H9 (cell line): ENCODE results near the gene CDKN3. TPM values are rescaled to one million over a fixed set of nuclear protein-coding genes. Genes with fewer than 3 reads are reported as not detected.

Source experiments
- DNase-seq: peaks from one replicate; pipeline ENCODE4 v3.0.0-alpha.2; 2017
- H2AFZ ChIP-seq: one replicate; pipeline ENCODE4 v1.6.1; 2013; ENCODE audit warnings: mild to moderate bottlenecking, low read length, control low read depth, moderate library complexity
- H2AK5ac ChIP-seq: 2 replicates; pipeline ENCODE4 v1.6.1; 2013; ENCODE audit warnings: low read length, control low read depth, mixed read lengths; ENCODE audit not compliant: insufficient read length
- H2BK120ac ChIP-seq: one replicate; pipeline ENCODE4 v1.6.1; 2013; ENCODE audit warnings: low read depth, mild to moderate bottlenecking, low read length, control low read depth, inconsistent platforms; ENCODE audit not compliant: poor library complexity, severe bottlenecking
- H2BK12ac ChIP-seq: 2 replicates; pipeline ENCODE4 v1.6.1; 2013; ENCODE audit warnings: low read length, control low read depth, mixed read lengths, low read depth; ENCODE audit not compliant: insufficient read length
- H2BK15ac ChIP-seq: 2 replicates; pipeline ENCODE4 v1.6.1; 2013; ENCODE audit warnings: low read depth, low read length, control low read depth
- H2BK20ac ChIP-seq: one replicate; pipeline ENCODE4 v1.6.1; 2013; ENCODE audit warnings: low read depth, mild to moderate bottlenecking, low read length, control low read depth, inconsistent platforms; ENCODE audit not compliant: poor library complexity, severe bottlenecking
- H2BK5ac ChIP-seq: 2 replicates; pipeline ENCODE4 v1.6.1; 2013; ENCODE audit warnings: low read length, control low read depth, mixed read lengths; ENCODE audit not compliant: insufficient read length
- H3K14ac ChIP-seq: 2 replicates; pipeline ENCODE4 v1.6.1; 2013; ENCODE audit warnings: low read length, control low read depth; ENCODE audit not compliant: insufficient read depth
- H3K18ac ChIP-seq: 2 replicates; pipeline ENCODE4 v1.6.1; 2013; ENCODE audit warnings: low read depth, mild to moderate bottlenecking, mixed read lengths, low read length, control low read depth; ENCODE audit not compliant: insufficient read length
- H3K23ac ChIP-seq: 2 replicates; pipeline ENCODE4 v1.6.1; 2013; ENCODE audit warnings: low read length, control low read depth, mixed read lengths, low read depth; ENCODE audit not compliant: insufficient read length
- H3K23me2 ChIP-seq: 2 replicates; pipeline ENCODE4 v1.6.1; 2013; ENCODE audit warnings: low read depth, mild to moderate bottlenecking, mixed read lengths, low read length, control low read depth; ENCODE audit not compliant: insufficient read length, poor library complexity, severe bottlenecking
- H3K27ac ChIP-seq: 2 replicates; pipeline ENCODE4 v1.5.1; 2013; ENCODE audit warnings: low read length, control low read depth, mixed read lengths, low read depth; ENCODE audit not compliant: insufficient read length
- H3K27me3 ChIP-seq: 2 replicates; pipeline ENCODE4 v1.6.1; 2013; ENCODE audit warnings: low read length, control low read depth, inconsistent platforms; ENCODE audit not compliant: insufficient read depth
- H3K4ac ChIP-seq: 2 replicates; pipeline ENCODE4 v1.6.1; 2013; ENCODE audit warnings: low read depth, mild to moderate bottlenecking, control low read depth, inconsistent platforms, low read length, moderate library complexity
- H3K4me1 ChIP-seq: 2 replicates; pipeline ENCODE4 v1.6.1; 2013; ENCODE audit warnings: low read length, control low read depth, inconsistent platforms; ENCODE audit not compliant: insufficient read depth
- H3K4me2 ChIP-seq: 2 replicates; pipeline ENCODE4 v1.6.1; 2013; ENCODE audit warnings: low read length, control low read depth, mixed read lengths; ENCODE audit not compliant: insufficient read length, insufficient read depth
- H3K56ac ChIP-seq: 2 replicates; pipeline ENCODE4 v1.6.1; 2013; ENCODE audit warnings: low read depth, mild to moderate bottlenecking, mixed read lengths, low read length, control low read depth; ENCODE audit not compliant: insufficient read length
- H3K79me1 ChIP-seq: 2 replicates; pipeline ENCODE4 v1.6.1; 2013; ENCODE audit warnings: low read depth, mild to moderate bottlenecking, moderate library complexity, low read length, control low read depth, inconsistent platforms; ENCODE audit not compliant: insufficient read depth, poor library complexity, severe bottlenecking
- H3K79me2 ChIP-seq: 2 replicates; pipeline ENCODE4 v1.6.1; 2013; ENCODE audit warnings: low read length, control low read depth, inconsistent platforms; ENCODE audit not compliant: insufficient read depth
- H3K9ac ChIP-seq: 2 replicates; pipeline ENCODE4 v1.6.1; 2013; ENCODE audit warnings: low read length, control low read depth, mixed read lengths; ENCODE audit not compliant: insufficient read length; ENCODE audit errors: extremely low read depth
- H3K9me3 ChIP-seq: one replicate; pipeline ENCODE4 v1.6.1; 2013; ENCODE audit warnings: low read depth, low read length, inconsistent platforms; ENCODE audit not compliant: control insufficient read depth
- H3T11ph ChIP-seq: one replicate; pipeline ENCODE4 v1.6.1; 2013; ENCODE audit warnings: mild to moderate bottlenecking, low read length, control low read depth, inconsistent platforms
- H4K20me1 ChIP-seq: one replicate; pipeline ENCODE4 v1.6.1; 2013; ENCODE audit not compliant: control insufficient read depth, insufficient read length, insufficient read depth
- H4K5ac ChIP-seq: 2 replicates; pipeline ENCODE4 v1.6.1; 2013; ENCODE audit warnings: low read depth, mild to moderate bottlenecking, mixed read lengths, low read length, control low read depth; ENCODE audit not compliant: insufficient read length
- H4K8ac ChIP-seq: replicated peaks from 2 replicates; pipeline ENCODE4 v1.6.1; 2013; ENCODE audit warnings: low read length, control low read depth, mixed read lengths, low read depth; ENCODE audit not compliant: insufficient read length
- H4K91ac ChIP-seq: 2 replicates; pipeline ENCODE4 v1.6.1; 2013; ENCODE audit warnings: low read depth, mild to moderate bottlenecking, moderate library complexity, mixed read lengths, low read length, control low read depth; ENCODE audit not compliant: insufficient read length
- H3K27ac Mint-ChIP-seq, 3 experiments: 2 replicates in 2 of 3; 3 replicates in 1 of 3; pipeline ENCODE4 v1.8.0; 2020 to 2021; ENCODE audit warnings: mixed read lengths in 3 of 3, mild to moderate bottlenecking in 1 of 3, moderate library complexity in 1 of 3
- H3K27me3 Mint-ChIP-seq: 2 replicates; pipeline ENCODE4 v1.8.0; 2021; ENCODE audit warnings: low read depth, mild to moderate bottlenecking, moderate library complexity, mixed read lengths
- H3K36me3 Mint-ChIP-seq, 3 experiments: 2 replicates in 2 of 3; 3 replicates in 1 of 3; pipeline ENCODE4 v1.8.0; 2020 to 2021; ENCODE audit warnings: low read depth in 3 of 3, mixed read lengths in 3 of 3; ENCODE audit not compliant: insufficient read depth in 1 of 3
- H3K4me1 Mint-ChIP-seq, 2 experiments: 2 replicates each; pipeline ENCODE4 v1.8.0; 2020; ENCODE audit warnings: mixed read lengths in 2 of 2
- H3K4me3 Mint-ChIP-seq, 2 experiments: 2 replicates in 1 of 2; 3 replicates in 1 of 2; pipeline ENCODE4 v1.8.0; 2020 to 2021; ENCODE audit warnings: mild to moderate bottlenecking in 2 of 2, mixed read lengths in 2 of 2, moderate library complexity in 1 of 2
- H3K9me3 Mint-ChIP-seq, 2 experiments: 2 replicates in 1 of 2; 3 replicates in 1 of 2; pipeline ENCODE4 v1.8.0; 2020; ENCODE audit warnings: mild to moderate bottlenecking in 2 of 2, mixed read lengths in 2 of 2, moderate library complexity in 1 of 2
- WGBS: extraction: QIAGEN DNeasy Blood & Tissue Kit; methylation state at CpG from one replicate; pipeline ENCODE4 v1.1.7; 2013; ENCODE audit warnings: missing lambda C conversion rate, low lambda C conversion rate, mixed read lengths; ENCODE audit not compliant: insufficient read length; ENCODE audit errors: extremely low coverage; 5-methylcytosine and 5-hydroxymethylcytosine counted together
- total RNA-seq: library from RNA; stranded (reverse); gene quantifications from 2 replicates; pipeline ENCODE4 v1.2.1, GENCODE V29; 2021
- TF ChIP-seq, protein P1 (sequence below): fragments of 200-600 bp; sonication (generic); conservative IDR thresholded peaks from 3 replicates; pipeline ENCODE4 v1.8.0; 2021; ENCODE audit warnings: antibody characterized with exemption, mild to moderate bottlenecking

CDKN3 gene
- total RNA-seq, 1 experiment from 2014 or later = 45.9 TPM

DNA sequence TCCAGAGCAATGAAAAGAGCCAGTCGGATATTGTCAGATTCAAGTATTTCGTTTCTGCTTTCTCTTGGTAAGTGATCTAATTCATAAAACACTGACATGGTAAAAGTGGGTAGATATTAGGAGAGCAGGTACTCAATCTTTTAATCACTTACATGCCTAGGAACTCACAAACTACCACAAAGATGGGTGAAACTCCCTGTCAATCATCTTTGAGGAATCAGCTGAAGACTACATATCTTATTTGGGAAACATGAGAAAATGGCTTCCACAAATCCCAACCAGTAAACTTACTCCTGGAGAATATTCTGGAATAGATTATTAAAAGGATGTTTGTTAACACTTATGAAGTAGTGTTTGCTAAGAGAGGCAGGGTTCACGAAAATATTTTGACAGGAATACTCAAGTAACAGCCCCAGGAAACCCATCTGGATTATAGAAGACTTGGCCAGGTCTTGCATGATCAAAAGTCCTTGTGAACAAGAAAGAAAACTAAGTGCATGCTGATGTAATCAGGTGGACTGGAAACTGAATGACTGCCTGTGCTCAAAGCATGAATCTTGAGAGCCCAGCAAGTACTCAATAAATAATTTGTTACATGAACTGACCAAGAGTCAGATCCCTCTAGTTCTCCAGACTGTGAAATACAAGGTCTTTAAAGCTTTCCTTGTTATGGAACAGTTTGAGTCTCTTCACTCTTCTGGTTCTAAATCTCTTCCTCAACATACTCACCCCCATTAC lies 28.9 kb downstream of the CDKN3 start:
- Histone ChIP-seq H3K79me1 (no peaks in the 10 kb centered on the region), H2AFZ (no peak overlapping the region), H3K23me2 (no peaks in the 10 kb centered on the region), H2BK12ac (no peak overlapping the region), H3K56ac (no peak overlapping the region), H3K79me2 (0 out of 2 replicates have a peak, but pooled peaks cover 2% of the 10 kb centered on the region), H2BK5ac (no peak overlapping the region), H3K4me2 (no peak overlapping the region), H2BK120ac (no peak overlapping the region), H4K8ac (no peak overlapping the region), H2BK15ac (no peak overlapping the region), H3K4me1 (no peaks in the 10 kb centered on the region), H2BK20ac (no peak overlapping the region), H4K91ac (no peak overlapping the region), H3K27me3 (no peaks in the 10 kb centered on the region), H3K18ac (no peak overlapping the region), H4K5ac (no peak overlapping the region), H3K14ac (no peak overlapping the region), H3K27ac (no peak overlapping the region), H3K23ac (no peak overlapping the region), H3K4ac (no peak overlapping the region), H2AK5ac (no peak overlapping the region), H4K20me1 (no peaks in the 10 kb centered on the region), H3K9me3 (no peaks in the 10 kb centered on the region), H3T11ph (no peak overlapping the region), H3K9ac (no peak overlapping the region)
- Mint-ChIP-seq H3K4me3 (no peak overlapping the region), H3K27me3 (no peaks in the 10 kb centered on the region), H3K9me3 (no peaks in the 10 kb centered on the region), H3K36me3 (peaks cover 24 to 47% (median 43%) of the 10 kb centered on the region in 3 experiments; a peak in 6 of 7 replicates), H3K4me1 (peaks cover under 1 to 3% of the 10 kb centered on the region in 2 experiments; a peak in 3 of 4 replicates), H3K27ac (no peak overlapping the region)
- no peak for DNase-seq
- TF ChIP-seq, protein P1, sequence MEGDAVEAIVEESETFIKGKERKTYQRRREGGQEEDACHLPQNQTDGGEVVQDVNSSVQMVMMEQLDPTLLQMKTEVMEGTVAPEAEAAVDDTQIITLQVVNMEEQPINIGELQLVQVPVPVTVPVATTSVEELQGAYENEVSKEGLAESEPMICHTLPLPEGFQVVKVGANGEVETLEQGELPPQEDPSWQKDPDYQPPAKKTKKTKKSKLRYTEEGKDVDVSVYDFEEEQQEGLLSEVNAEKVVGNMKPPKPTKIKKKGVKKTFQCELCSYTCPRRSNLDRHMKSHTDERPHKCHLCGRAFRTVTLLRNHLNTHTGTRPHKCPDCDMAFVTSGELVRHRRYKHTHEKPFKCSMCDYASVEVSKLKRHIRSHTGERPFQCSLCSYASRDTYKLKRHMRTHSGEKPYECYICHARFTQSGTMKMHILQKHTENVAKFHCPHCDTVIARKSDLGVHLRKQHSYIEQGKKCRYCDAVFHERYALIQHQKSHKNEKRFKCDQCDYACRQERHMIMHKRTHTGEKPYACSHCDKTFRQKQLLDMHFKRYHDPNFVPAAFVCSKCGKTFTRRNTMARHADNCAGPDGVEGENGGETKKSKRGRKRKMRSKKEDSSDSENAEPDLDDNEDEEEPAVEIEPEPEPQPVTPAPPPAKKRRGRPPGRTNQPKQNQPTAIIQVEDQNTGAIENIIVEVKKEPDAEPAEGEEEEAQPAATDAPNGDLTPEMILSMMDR = no peak
- no CpG with 5 or more reads among the region's 3 CpGs for WGBS
